Erythroblast (primary cell): ENCODE measurements around the gene CCDC33.

Experiments
- DNase-seq, 2 experiments: peaks; one replicate each; lab custom pipeline; 2025; lab: John Stamatoyannopoulos, UW
- GATA1 ChIP-seq: IDR thresholded peaks from 2 replicates; pipeline ENCODE4 v1.6.1; 2011; ENCODE audit warnings: low read depth, mild to moderate bottlenecking, control low read depth, low read length, moderate library complexity
- POLR2A ChIP-seq: IDR thresholded peaks from 2 replicates; pipeline ENCODE4 v1.6.1; 2011; ENCODE audit warnings: mild to moderate bottlenecking, low read length

Gene CCDC33

GRCh38 chr15:74373056-74373650 is 137.0 kb downstream of the CCDC33 start:
- no peak for TF ChIP-seq GATA1
- no peak for TF ChIP-seq POLR2A
- no peak for DNase-seq

- DNase-seq: peak; percentile 88 to 93
- TF ChIP-seq GATA1 (no peak), POLR2A (no peak)
Measured at GRCh38 chr15:74373731-74374647, 137.9 kb downstream of the CCDC33 start.

GRCh38 chr15:74374648-74375302 is 138.6 kb downstream of the CCDC33 start:
- TF ChIP-seq GATA1 (no peak), POLR2A (no peak)

GRCh38 chr15:74375303-74375693 is 139.2 kb downstream of the CCDC33 start:
- TF ChIP-seq GATA1: no peak
- no peak for TF ChIP-seq POLR2A
- peak; percentile 82 to 91 for DNase-seq

More at GRCh38 chr15:74374648-74375302, 138.6 kb downstream of the CCDC33 start:
- DNase-seq: no peak

- TF ChIP-seq POLR2A (no peak), GATA1 (no peak)
- DNase-seq: no peak
Measured at GRCh38 chr15:74376226-74376625, 140.1 kb downstream of the CCDC33 start.

GRCh38 chr15:74376825-74377581 is 140.9 kb downstream of the CCDC33 start:
- DNase-seq: no peak
- no peak for TF ChIP-seq POLR2A
- no peak for TF ChIP-seq GATA1

- DNase-seq: no peak
- no peak for TF ChIP-seq POLR2A
- TF ChIP-seq GATA1: no peak
Measured at GRCh38 chr15:74377831-74378766, 142.0 kb downstream of the CCDC33 start.

GRCh38 chr15:74378848-74379247 is 142.7 kb downstream of the CCDC33 start:
- no peak for TF ChIP-seq POLR2A
- no peak for TF ChIP-seq GATA1
- no peak for DNase-seq

- TF ChIP-seq GATA1 (no peak), POLR2A (no peak)
- no peak for DNase-seq
Measured at GRCh38 chr15:74380361-74381189, 144.4 kb downstream of the CCDC33 start.

- DNase-seq: no peak
- no peak for TF ChIP-seq GATA1
- no peak for TF ChIP-seq POLR2A
Measured at GRCh38 chr15:74381190-74381453, 145.0 kb downstream of the CCDC33 start.

- no peak for TF ChIP-seq GATA1
- no peak for TF ChIP-seq POLR2A
Measured at GRCh38 chr15:74381481-74381880, 145.4 kb downstream of the CCDC33 start.

GRCh38 chr15:74382004-74382816 is 146.1 kb downstream of the CCDC33 start:
- DNase-seq: peak; percentile 76 to 90

More at GRCh38 chr15:74381481-74381880, 145.4 kb downstream of the CCDC33 start:
- DNase-seq: no peak

More at GRCh38 chr15:74382004-74382816, 146.1 kb downstream of the CCDC33 start:
- no peak for TF ChIP-seq GATA1
- TF ChIP-seq POLR2A: peak; percentile 14
